Aorta (tissue), 5 donors: ENCODE measurements around the gene IQGAP2. TPM values are rescaled to one million over a fixed set of nuclear protein-coding genes. Genes with fewer than 3 reads are reported as not detected.

Experiments
- ATAC-seq: fragments of 200-7000 bp; cut with Tn5 transposase; one replicate; pipeline ENCODE4 v1.9.1; 2022; ENCODE audit warnings: moderate library complexity; ENCODE audit not compliant: low FRiP score
- DNase-seq, 2 donors: peaks; one replicate each; pipeline ENCODE4 v3.0.0-alpha.2; 2020
- H3K27ac ChIP-seq, 2 donors: one replicate each; pipeline ENCODE4 v1.5.1; 2013; ENCODE audit warnings: low read length in 2 of 2, mild to moderate bottlenecking in 2 of 2, moderate library complexity in 2 of 2, control low read depth in 1 of 2, inconsistent platforms in 1 of 2, low read depth in 1 of 2
- H3K27me3 ChIP-seq, 2 donors: one replicate each; pipeline ENCODE4 v1.6.1; 2013; ENCODE audit warnings: control low read depth in 1 of 2, low read length in 1 of 2, mild to moderate bottlenecking in 1 of 2, moderate library complexity in 1 of 2; ENCODE audit not compliant: insufficient read depth in 2 of 2, control insufficient read depth in 1 of 2
- H3K36me3 ChIP-seq, 2 donors: one replicate each; pipeline ENCODE4 v1.6.1; 2013; ENCODE audit warnings: control low read depth in 1 of 2, low read length in 1 of 2, mild to moderate bottlenecking in 1 of 2; ENCODE audit not compliant: insufficient read depth in 2 of 2, control insufficient read depth in 1 of 2
- H3K4me1 ChIP-seq, 2 donors: one replicate each; pipeline ENCODE4 v1.6.1; 2013; ENCODE audit warnings: low read length in 2 of 2, control low read depth in 1 of 2, mild to moderate bottlenecking in 1 of 2, moderate library complexity in 1 of 2; ENCODE audit not compliant: insufficient read depth in 2 of 2, control insufficient read depth in 1 of 2
- H3K4me3 ChIP-seq, 2 donors: one replicate each; pipeline ENCODE4 v1.5.1; 2013; ENCODE audit warnings: low read length in 2 of 2, control low read depth in 1 of 2, mild to moderate bottlenecking in 1 of 2
- H3K9me3 ChIP-seq: one replicate; pipeline ENCODE4 v1.6.1; 2013; ENCODE audit warnings: mild to moderate bottlenecking, low read length; ENCODE audit not compliant: control insufficient read depth
- WGBS, 2 donors: extraction: QIAGEN DNeasy Blood & Tissue Kit; methylation state at CpG; one replicate each; pipeline ENCODE4 v1.1.7; 2013; 5-methylcytosine and 5-hydroxymethylcytosine counted together
- intact Hi-C, 2 donors: fragments of 100-400 bp; cut with DNase I; formaldehyde crosslinking; loops; one replicate each; pipeline versions ENCODE4 v1.14.2 to v1.15.0; 2022
- polyA plus RNA-seq, 2 donors: library from polyadenylated mRNA; stranded (reverse); fragments of 200-250 nt; gene quantifications; one replicate each; pipeline ENCODE4 v1.2.3, GENCODE V29; 2013
- total RNA-seq, 2 donors: library from RNA; stranded (reverse); fragmentation: NEBNext Ultra II Directional; extraction: Animal tissue kit (Norgen Biotek cat#: 25700); gene quantifications; one replicate each; pipeline ENCODE4 v1.2.1, GENCODE V29; 2021
- donor health status: healthy with polysubstance abuse.
- donor health status: Bipolar disorder and iron deficiency.
- donor health status: DM: no; HTN: no; CAD: no.
- donor health status: DM: no; HTN: no; CAD: no.
- donor health status: DM: yes; HTN: yes; CAD: no.

IQGAP2 gene
- total and polyA plus RNA-seq, 4 donors, result 2.6 to 40.2 (median 20.4) TPM

GRCh38 chr5:76745670-76746069 is 342.6 kb downstream of the IQGAP2 start:
- ATAC-seq (no peak), DNase-seq (no peak)
- Histone ChIP-seq H3K27ac (no peak overlapping the region), H3K9me3 (no peaks in the 10 kb centered on the region), H3K4me1 (no peaks in the 10 kb centered on the region), H3K36me3 (no peaks in the 10 kb centered on the region), H3K4me3 (no peak overlapping the region), H3K27me3 (no peaks in the 10 kb centered on the region)
- intact Hi-C loops, result no loop called here
- 46 to 51% methylated on average over 3 of the region's 3 CpGs for WGBS, 2 donors

GRCh38 chr5:76746677-76747076 is 343.6 kb downstream of the IQGAP2 start:
- ATAC-seq (no peak), DNase-seq (no peak)
- H3K27me3 ChIP-seq, result no peaks in the 10 kb centered on the region
- no peak overlapping the region for H3K27ac ChIP-seq
- H3K4me1 ChIP-seq, result no peaks in the 10 kb centered on the region
- H3K9me3 ChIP-seq, result no peaks in the 10 kb centered on the region
- intact Hi-C loops, result no loop called here
- H3K36me3 ChIP-seq, result no peaks in the 10 kb centered on the region
- no peak overlapping the region for H3K4me3 ChIP-seq
- WGBS, 2 donors, result 58 to 74% methylated on average over 2 of the region's 2 CpGs

GRCh38 chr5:76747706-76748105 is 344.6 kb downstream of the IQGAP2 start:
- intact Hi-C loops, result no loop called here
- Histone ChIP-seq H3K4me3 (no peak overlapping the region), H3K27ac (no peak overlapping the region), H3K36me3 (no peaks in the 10 kb centered on the region), H3K9me3 (no peaks in the 10 kb centered on the region), H3K4me1 (no peaks in the 10 kb centered on the region), H3K27me3 (no peaks in the 10 kb centered on the region)
- WGBS, 2 donors, result 83 to 87% methylated on average over 13 of the region's 13 CpGs
- DNase-seq (no peak), ATAC-seq (no peak)

- ATAC-seq (no peak), DNase-seq (no peak)
- no peaks in the 10 kb centered on the region for H3K9me3 ChIP-seq
- no peaks in the 10 kb centered on the region for H3K4me1 ChIP-seq
- 93 to 95% methylated on average over 5 of the region's 5 CpGs for WGBS, 2 donors
- intact Hi-C loops, result no loop called here
- H3K27ac ChIP-seq, result no peak overlapping the region
- no peaks in the 10 kb centered on the region for H3K27me3 ChIP-seq
- H3K4me3 ChIP-seq, result no peak overlapping the region
- no peaks in the 10 kb centered on the region for H3K36me3 ChIP-seq
These were observed 348.2 kb downstream of the IQGAP2 start for GRCh38 chr5:76751291-76751690.

GRCh38 chr5:76754668-76755078 is 351.6 kb downstream of the IQGAP2 start:
- Histone ChIP-seq H3K9me3 (no peaks in the 10 kb centered on the region), H3K4me1 (no peaks in the 10 kb centered on the region), H3K36me3 (no peaks in the 10 kb centered on the region), H3K27me3 (no peaks in the 10 kb centered on the region), H3K27ac (no peak overlapping the region), H3K4me3 (no peak overlapping the region)
- intact Hi-C loops, result no loop called here
- no peak for DNase-seq
- no peak for ATAC-seq
- WGBS, 2 donors, result 80 to 81% methylated on average over 3 of the region's 3 CpGs

- H3K4me3 ChIP-seq, result no peak overlapping the region
- H3K9me3 ChIP-seq, result no peaks in the 10 kb centered on the region
- no peak overlapping the region for H3K27ac ChIP-seq
- intact Hi-C loops, result no loop called here
- no peak for ATAC-seq
- H3K27me3 ChIP-seq, result no peaks in the 10 kb centered on the region
- 92 to 93% methylated on average over 11 of the region's 11 CpGs for WGBS, 2 donors
- H3K36me3 ChIP-seq, result no peaks in the 10 kb centered on the region
- H3K4me1 ChIP-seq, result no peaks in the 10 kb centered on the region
- no peak for DNase-seq
These were observed 352.9 kb downstream of the IQGAP2 start for GRCh38 chr5:76755779-76756637.

- H3K27me3 ChIP-seq, result no peaks in the 10 kb centered on the region
- no peak overlapping the region for H3K4me3 ChIP-seq
- H3K27ac ChIP-seq, result no peak overlapping the region
- intact Hi-C loops, result no loop called here
- DNase-seq (no peak), ATAC-seq (no peak)
- no peaks in the 10 kb centered on the region for H3K36me3 ChIP-seq
- no peaks in the 10 kb centered on the region for H3K4me1 ChIP-seq
- 95% methylated on average over 4 of the region's 4 CpGs for WGBS, 2 donors
- no peaks in the 10 kb centered on the region for H3K9me3 ChIP-seq
These were observed 354.0 kb downstream of the IQGAP2 start for GRCh38 chr5:76757049-76757448.
